Measurements from ENCODE around the gene NRG3. TPM values are rescaled to one million over a fixed set of nuclear protein-coding genes. Genes with fewer than 3 reads are reported as not detected.

Gene NRG3
- total and polyA plus RNA-seq, 2 of the 4 experiments (the other 2 are of a cell fraction) = not detected

DNA sequence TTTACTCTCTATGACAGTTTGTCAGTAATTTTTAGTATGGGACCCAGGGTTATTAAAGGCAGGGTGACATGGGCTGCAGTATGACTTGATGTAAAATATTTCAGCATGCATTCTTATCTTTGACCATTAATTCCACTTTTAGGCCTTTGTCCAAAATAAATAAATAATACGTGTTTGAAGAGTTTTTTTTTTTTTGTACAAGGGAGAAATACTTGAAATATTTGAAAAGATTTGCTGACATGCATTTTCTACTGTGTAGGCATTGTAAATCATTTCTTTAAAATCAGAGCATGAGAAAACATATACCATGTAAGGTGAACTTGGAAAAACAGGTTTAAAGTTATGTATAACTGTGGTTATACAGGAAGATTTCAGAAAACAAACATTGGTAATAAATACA, 23.5 kb downstream of the NRG3 start:
- ChIA-PET POLR2A (ENCODE audit: unreplicated experiment) (no interaction called here), CTCF (no interaction called here)
- peak; percentile 37; the same call in 1 of the 2 replicates for TF ChIP-seq MAFK (IDR thresholded peaks at IDR 0.05; ENCODE audit: low read depth, low read length)
- no peak for TF ChIP-seq USF2 (IDR thresholded peaks at IDR 0.05; ENCODE audit: low read depth, low read length)

More for the DNA sequence above, 23.5 kb downstream of the NRG3 start:
- no peak overlapping the region for H2BK20ac ChIP-seq (ENCODE audit: low read depth, low read length)
- no peaks in the 10 kb centered on the region for H3K79me1 ChIP-seq (ENCODE audit: low read depth in 1 of 2, low read length in 2 of 2)
- H2BK120ac ChIP-seq (ENCODE audit: low read depth, low read length) = no peak overlapping the region
- no peak overlapping the region for H4K5ac ChIP-seq (ENCODE audit: low read depth, low read length)
- DNase-seq (no peak), ATAC-seq (ENCODE audit: low read depth) (no peak)
- H4K20me1 ChIP-seq (ENCODE audit: insufficient read depth, low read length) = no peaks in the 10 kb centered on the region
- H2AK5ac ChIP-seq (ENCODE audit: low read depth, low read length) = no peak overlapping the region
- no peak overlapping the region for H3K4me2 ChIP-seq (ENCODE audit: low read depth, low read length)
- no peak overlapping the region for H4K8ac ChIP-seq (ENCODE audit: low read depth in 2 of 2, low read length in 2 of 2)
- H3K27ac ChIP-seq (ENCODE audit: insufficient read depth, low read length) = no peak overlapping the region
- no peaks in the 10 kb centered on the region for H3K4me1 ChIP-seq (ENCODE audit: control insufficient read depth, insufficient read depth, low read length)
- H2BK5ac ChIP-seq (ENCODE audit: low read depth, low read length, poor library complexity, severe bottlenecking) = no peak overlapping the region
- H3K23ac ChIP-seq (ENCODE audit: low read depth, low read length) = no peak overlapping the region
- no peaks in the 10 kb centered on the region for H3K27me3 ChIP-seq (ENCODE audit: control insufficient read depth, insufficient read depth, low read length)
- no peak overlapping the region for H3K4ac ChIP-seq (ENCODE audit: low read depth, low read length)
- H3K18ac ChIP-seq (ENCODE audit: low read depth, low read length) = no peak overlapping the region
- peaks cover 12% of the 10 kb centered on the region for H3K9me3 ChIP-seq (ENCODE audit: control insufficient read depth, insufficient read depth, low read length)
- H4K91ac ChIP-seq (ENCODE audit: insufficient read depth, low read depth, low read length) = no peak overlapping the region
- no peak overlapping the region for H3K9ac ChIP-seq (ENCODE audit: low read depth, low read length)
- H2BK15ac ChIP-seq (ENCODE audit: low read depth, low read length) = no peak overlapping the region
- WGBS, 2 experiments (ENCODE audit: extremely low coverage in 2 of 2, insufficient read length in 1 of 2) = no CpG with 5 or more reads among the region's 1 CpG
- no peak overlapping the region for H3K14ac ChIP-seq (replicated peaks; ENCODE audit: low read depth, low read length)
- H2AK9ac ChIP-seq (replicated peaks; ENCODE audit: low read depth, low read length, poor library complexity) = no peak overlapping the region
- H2AFZ ChIP-seq (replicated peaks; ENCODE audit: low read length, poor library complexity) = no peak overlapping the region
- no TSS peak for BruUV-seq (replicated peaks)
- no peak overlapping the region for H3K4me3 ChIP-seq (ENCODE audit: insufficient read depth, low read depth, low read length)
- intact Hi-C loops (cut with micrococcal nuclease) = no loop called here
- in situ Hi-C loops (cut with MboI; ENCODE audit: low sequenced_read_pairs) = no loop called here
- no peak overlapping the region for H3K56ac ChIP-seq (ENCODE audit: extremely low read depth, insufficient read depth, low read length)
- dilution Hi-C loops (cut with HindIII; ENCODE audit: low sequenced_read_pairs, unreplicated experiment) = no loop called here
- H3K36me3 ChIP-seq (ENCODE audit: control insufficient read depth, insufficient read depth, low read length) = no peaks in the 10 kb centered on the region
- H3K9me1 ChIP-seq (ENCODE audit: insufficient read depth, low read length) = no peaks in the 10 kb centered on the region

Data from IMR-90 (cell line).